Measurements from ENCODE around the gene RALBP1. TPM values are rescaled to one million over a fixed set of nuclear protein-coding genes. Genes with fewer than 3 reads are reported as not detected.

The RALBP1 gene
- total RNA-seq, 1 experiment from 2014 or later, result 70.0 TPM

DNA sequence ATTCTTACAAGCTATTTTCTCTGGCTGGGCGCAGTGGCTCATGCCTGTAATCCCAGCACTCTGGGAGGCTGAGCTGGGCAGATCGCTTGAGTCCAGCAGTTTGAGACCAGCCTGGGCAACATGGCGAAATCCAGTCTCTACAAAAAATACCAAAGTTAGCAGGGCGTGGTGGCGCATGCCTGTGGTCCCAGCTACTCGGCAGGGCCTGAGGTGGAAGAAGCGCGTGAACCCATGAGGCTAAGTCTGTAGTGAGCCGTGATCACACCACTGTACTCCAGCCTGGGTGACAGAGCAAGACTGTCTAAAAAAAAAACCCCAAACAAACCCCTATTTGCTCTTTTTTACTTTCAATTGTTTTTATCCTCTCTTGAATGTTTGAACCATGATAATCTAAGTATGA lies 102.0 kb downstream of the RALBP1 start:
- Histone ChIP-seq H3K4me3 (ENCODE audit: low read depth in 2 of 2, low read length in 2 of 2) (no peak overlapping the region), H3K36me3 (ENCODE audit: control insufficient read depth, insufficient read depth, low read length) (peaks cover 12% of the 10 kb centered on the region), H3K27me3 (ENCODE audit: control insufficient read depth, insufficient read depth, low read length) (no peaks in the 10 kb centered on the region), H3K27ac (ENCODE audit: low read length) (no peak overlapping the region), H3K4me1 (ENCODE audit: control insufficient read depth, insufficient read depth, low read length) (peaks cover 5% of the 10 kb centered on the region; the same call in 1 of the 2 replicates), H3K9me3 (ENCODE audit: control insufficient read depth, insufficient read depth, low read depth, low read length) (no peaks in the 10 kb centered on the region)
- ChIA-PET POLR2A (no interaction called here), CTCF (interaction anchor here (1.5 kb wide), 1 partner anchor 106 kb away, joined by 5 read pairs; no protein-coding TSS in a partner anchor)
- DNase-seq (ENCODE audit: low read depth, low spot score), result no peak
- BruUV-seq (replicated peaks), result no TSS peak
- TF ChIP-seq, protein P1, sequence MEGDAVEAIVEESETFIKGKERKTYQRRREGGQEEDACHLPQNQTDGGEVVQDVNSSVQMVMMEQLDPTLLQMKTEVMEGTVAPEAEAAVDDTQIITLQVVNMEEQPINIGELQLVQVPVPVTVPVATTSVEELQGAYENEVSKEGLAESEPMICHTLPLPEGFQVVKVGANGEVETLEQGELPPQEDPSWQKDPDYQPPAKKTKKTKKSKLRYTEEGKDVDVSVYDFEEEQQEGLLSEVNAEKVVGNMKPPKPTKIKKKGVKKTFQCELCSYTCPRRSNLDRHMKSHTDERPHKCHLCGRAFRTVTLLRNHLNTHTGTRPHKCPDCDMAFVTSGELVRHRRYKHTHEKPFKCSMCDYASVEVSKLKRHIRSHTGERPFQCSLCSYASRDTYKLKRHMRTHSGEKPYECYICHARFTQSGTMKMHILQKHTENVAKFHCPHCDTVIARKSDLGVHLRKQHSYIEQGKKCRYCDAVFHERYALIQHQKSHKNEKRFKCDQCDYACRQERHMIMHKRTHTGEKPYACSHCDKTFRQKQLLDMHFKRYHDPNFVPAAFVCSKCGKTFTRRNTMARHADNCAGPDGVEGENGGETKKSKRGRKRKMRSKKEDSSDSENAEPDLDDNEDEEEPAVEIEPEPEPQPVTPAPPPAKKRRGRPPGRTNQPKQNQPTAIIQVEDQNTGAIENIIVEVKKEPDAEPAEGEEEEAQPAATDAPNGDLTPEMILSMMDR (IDR thresholded peaks at IDR 0.05), result no peak
- TF ChIP-seq TCF7L2 (IDR thresholded peaks at IDR 0.05; ENCODE audit: low read depth, low read length) (no peak), SIN3A (IDR thresholded peaks at IDR 0.05; ENCODE audit: borderline replicate concordance, insufficient read depth, low read depth, low read length) (no peak), POLR2AphosphoS5 (IDR thresholded peaks at IDR 0.05; ENCODE audit: low read depth, low read length) (no peak)
- TF ChIP-seq, protein P2, sequence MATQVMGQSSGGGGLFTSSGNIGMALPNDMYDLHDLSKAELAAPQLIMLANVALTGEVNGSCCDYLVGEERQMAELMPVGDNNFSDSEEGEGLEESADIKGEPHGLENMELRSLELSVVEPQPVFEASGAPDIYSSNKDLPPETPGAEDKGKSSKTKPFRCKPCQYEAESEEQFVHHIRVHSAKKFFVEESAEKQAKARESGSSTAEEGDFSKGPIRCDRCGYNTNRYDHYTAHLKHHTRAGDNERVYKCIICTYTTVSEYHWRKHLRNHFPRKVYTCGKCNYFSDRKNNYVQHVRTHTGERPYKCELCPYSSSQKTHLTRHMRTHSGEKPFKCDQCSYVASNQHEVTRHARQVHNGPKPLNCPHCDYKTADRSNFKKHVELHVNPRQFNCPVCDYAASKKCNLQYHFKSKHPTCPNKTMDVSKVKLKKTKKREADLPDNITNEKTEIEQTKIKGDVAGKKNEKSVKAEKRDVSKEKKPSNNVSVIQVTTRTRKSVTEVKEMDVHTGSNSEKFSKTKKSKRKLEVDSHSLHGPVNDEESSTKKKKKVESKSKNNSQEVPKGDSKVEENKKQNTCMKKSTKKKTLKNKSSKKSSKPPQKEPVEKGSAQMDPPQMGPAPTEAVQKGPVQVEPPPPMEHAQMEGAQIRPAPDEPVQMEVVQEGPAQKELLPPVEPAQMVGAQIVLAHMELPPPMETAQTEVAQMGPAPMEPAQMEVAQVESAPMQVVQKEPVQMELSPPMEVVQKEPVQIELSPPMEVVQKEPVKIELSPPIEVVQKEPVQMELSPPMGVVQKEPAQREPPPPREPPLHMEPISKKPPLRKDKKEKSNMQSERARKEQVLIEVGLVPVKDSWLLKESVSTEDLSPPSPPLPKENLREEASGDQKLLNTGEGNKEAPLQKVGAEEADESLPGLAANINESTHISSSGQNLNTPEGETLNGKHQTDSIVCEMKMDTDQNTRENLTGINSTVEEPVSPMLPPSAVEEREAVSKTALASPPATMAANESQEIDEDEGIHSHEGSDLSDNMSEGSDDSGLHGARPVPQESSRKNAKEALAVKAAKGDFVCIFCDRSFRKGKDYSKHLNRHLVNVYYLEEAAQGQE (IDR thresholded peaks at IDR 0.05; ENCODE audit: insufficient read depth in 1 of 2, low read depth in 2 of 2, low read length in 1 of 2), result no peak
- intact Hi-C loops (cut with micrococcal nuclease; ENCODE audit: unreplicated experiment), result loop anchor here (5.0 kb wide), 1 partner anchor 105 kb away; no protein-coding TSS in a partner anchor
- no peak for ATAC-seq
- in situ Hi-C loops (cut with HindIII; ENCODE audit: low pct_unique_long_range_greater_than_20kb, low sequenced_read_pairs), result no loop called here

DNA sequence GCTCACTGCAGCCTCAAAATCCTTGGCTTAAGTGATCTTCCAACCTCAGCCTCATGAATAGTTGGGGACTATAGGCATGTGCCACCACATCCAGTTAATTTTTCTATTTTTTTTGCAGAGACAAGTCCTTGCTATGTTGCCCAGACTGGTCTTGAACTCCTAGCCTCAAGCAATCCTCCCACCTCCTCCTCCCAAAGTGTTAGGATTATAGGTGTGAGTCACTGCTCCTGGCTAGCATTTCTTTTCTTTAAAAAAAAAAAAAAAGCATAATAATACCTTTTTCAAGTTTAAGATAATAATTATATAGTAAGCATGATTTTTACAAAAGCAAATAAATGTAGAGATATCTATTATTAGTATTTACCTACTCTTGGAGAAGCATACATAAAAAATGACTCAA lies 103.0 kb downstream of the RALBP1 start:
- ATAC-seq, result no peak
- DNase-seq (ENCODE audit: low read depth, low spot score), result no peak
- Histone ChIP-seq H3K27me3 (ENCODE audit: control insufficient read depth, insufficient read depth, low read length) (no peaks in the 10 kb centered on the region), H3K4me3 (ENCODE audit: low read depth in 2 of 2, low read length in 2 of 2) (no peak overlapping the region), H3K9me3 (ENCODE audit: control insufficient read depth, insufficient read depth, low read depth, low read length) (no peaks in the 10 kb centered on the region), H3K27ac (ENCODE audit: low read length) (no peak overlapping the region), H3K4me1 (ENCODE audit: control insufficient read depth, insufficient read depth, low read length) (peaks cover 5% of the 10 kb centered on the region; the same call in 1 of the 2 replicates), H3K36me3 (ENCODE audit: control insufficient read depth, insufficient read depth, low read length) (peaks cover 10% of the 10 kb centered on the region)
- intact Hi-C loops (cut with micrococcal nuclease; ENCODE audit: unreplicated experiment) (loop anchor here (5.0 kb wide), 1 partner anchor 104 kb away; no protein-coding TSS in a partner anchor), in situ Hi-C loops (cut with HindIII; ENCODE audit: low pct_unique_long_range_greater_than_20kb, low sequenced_read_pairs) (no loop called here)
- CTCF ChIA-PET, result no interaction called here
- no TSS peak for BruUV-seq (replicated peaks)
- TF ChIP-seq, protein P2 (IDR thresholded peaks at IDR 0.05; ENCODE audit: insufficient read depth in 1 of 2, low read depth in 2 of 2, low read length in 1 of 2), result no peak
- TF ChIP-seq POLR2AphosphoS5 (IDR thresholded peaks at IDR 0.05; ENCODE audit: low read depth, low read length), result no peak
- POLR2A ChIA-PET, result interaction anchor here (0.6 kb wide), 1 partner anchor 42 kb away, joined by 7 read pairs; no protein-coding TSS in a partner anchor

All from Panc1 (cell line).